ENCODE measurements around the gene RITA1.

RITA1 gene

DNA sequence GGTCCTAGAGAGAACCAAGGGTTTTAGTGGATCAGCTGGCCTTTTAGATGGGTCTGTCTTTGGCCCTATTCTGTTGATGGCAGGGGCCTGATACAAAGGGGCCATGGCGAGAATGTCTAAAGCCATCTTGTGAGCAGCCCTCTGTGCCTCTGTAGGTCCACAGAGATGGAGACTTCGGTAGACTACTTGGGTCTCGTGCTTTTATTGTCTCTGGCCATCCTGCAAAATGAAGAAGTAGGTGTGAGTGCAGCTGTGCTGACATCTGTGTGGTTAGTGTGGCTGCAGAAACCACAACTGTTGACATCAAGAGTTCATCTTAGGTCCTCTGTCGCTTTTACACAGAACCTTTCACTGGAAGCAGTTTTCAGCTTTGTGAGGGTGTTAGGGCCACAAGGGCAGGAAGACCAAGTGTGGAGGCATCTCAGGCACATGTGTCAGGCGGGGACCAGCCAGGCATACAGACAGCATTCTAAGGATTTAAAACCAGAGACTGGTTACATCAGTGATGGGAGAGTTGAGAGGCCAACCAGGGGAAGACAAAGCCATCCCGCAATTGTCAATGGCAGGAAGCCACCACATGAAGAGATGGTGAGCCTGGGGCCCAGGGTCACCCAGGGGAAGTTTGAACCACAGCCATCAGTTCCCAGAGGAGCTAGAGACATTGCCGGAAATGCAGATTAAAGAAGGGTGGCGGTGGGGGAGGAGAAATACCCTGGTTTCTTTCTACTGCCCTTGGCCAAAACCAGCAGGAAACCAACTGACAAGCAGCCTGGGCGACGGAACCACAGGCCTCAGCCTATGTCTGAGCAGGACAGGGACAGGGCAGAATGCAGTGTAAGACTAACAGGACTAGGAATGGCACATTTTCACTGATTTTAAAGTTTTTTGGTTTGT, 22.8 kb downstream of the RITA1 start:
- H3K4me3 ChIP-seq (ENCODE audit: low read depth in 1 of 2, low read length in 2 of 2): no peak overlapping the region
- H3K27me3 ChIP-seq (ENCODE audit: low read depth, low read length): no peaks in the 10 kb centered on the region
- H3K4me1 ChIP-seq (ENCODE audit: control insufficient read depth in 1 of 2, insufficient read depth in 2 of 2, low read length in 2 of 2): no peaks in the 10 kb centered on the region
- no peaks in the 10 kb centered on the region for H3K9me3 ChIP-seq (ENCODE audit: control insufficient read depth in 1 of 2, low read length in 2 of 2)
- H3K27ac ChIP-seq (ENCODE audit: low read length): no peak overlapping the region
- no peaks in the 10 kb centered on the region for H3K36me3 ChIP-seq (ENCODE audit: control insufficient read depth in 1 of 2, insufficient read depth in 2 of 2, low read length in 2 of 2)

GRCh38 chr12:113211160-113211559, 25.6 kb downstream of the RITA1 start:
- Histone ChIP-seq H3K4me1 (ENCODE audit: control insufficient read depth in 1 of 2, insufficient read depth in 2 of 2, low read length in 2 of 2) (peaks cover 0 to 10% of the 10 kb centered on the region in 2 donors), H3K4me3 (ENCODE audit: low read depth in 1 of 2, low read length in 2 of 2) (no peak overlapping the region), H3K36me3 (ENCODE audit: control insufficient read depth in 1 of 2, insufficient read depth in 2 of 2, low read length in 2 of 2) (no peaks in the 10 kb centered on the region), H3K27me3 (ENCODE audit: low read depth, low read length) (no peaks in the 10 kb centered on the region), H3K9me3 (ENCODE audit: control insufficient read depth in 1 of 2, low read length in 2 of 2) (no peaks in the 10 kb centered on the region), H3K27ac (ENCODE audit: low read length) (no peak overlapping the region)

- Histone ChIP-seq H3K4me1 (ENCODE audit: control insufficient read depth in 1 of 2, insufficient read depth in 2 of 2, low read length in 2 of 2) (peaks cover 0 to 10% of the 10 kb centered on the region in 2 donors), H3K9me3 (ENCODE audit: control insufficient read depth in 1 of 2, low read length in 2 of 2) (no peaks in the 10 kb centered on the region), H3K27ac (ENCODE audit: low read length) (peak overlapping the region; percentile 6), H3K4me3 (ENCODE audit: low read depth in 1 of 2, low read length in 2 of 2) (no peak overlapping the region), H3K36me3 (ENCODE audit: control insufficient read depth in 1 of 2, insufficient read depth in 2 of 2, low read length in 2 of 2) (no peaks in the 10 kb centered on the region), H3K27me3 (ENCODE audit: low read depth, low read length) (no peaks in the 10 kb centered on the region)
Observed at GRCh38 chr12:113214895-113215400, 29.4 kb downstream of the RITA1 start.

- peaks cover 0 to 10% of the 10 kb centered on the region in 2 donors for H3K4me1 ChIP-seq (ENCODE audit: control insufficient read depth in 1 of 2, insufficient read depth in 2 of 2, low read length in 2 of 2)
- H3K4me3 ChIP-seq (ENCODE audit: low read depth in 1 of 2, low read length in 2 of 2): no peak overlapping the region
- no peak overlapping the region for H3K27ac ChIP-seq (ENCODE audit: low read length)
- H3K36me3 ChIP-seq (ENCODE audit: control insufficient read depth in 1 of 2, insufficient read depth in 2 of 2, low read length in 2 of 2): no peaks in the 10 kb centered on the region
- no peaks in the 10 kb centered on the region for H3K9me3 ChIP-seq (ENCODE audit: control insufficient read depth in 1 of 2, low read length in 2 of 2)
- no peaks in the 10 kb centered on the region for H3K27me3 ChIP-seq (ENCODE audit: low read depth, low read length)
Observed at GRCh38 chr12:113216027-113216426, 30.5 kb downstream of the RITA1 start.

- no peak overlapping the region for H3K27ac ChIP-seq (ENCODE audit: low read length)
- H3K4me3 ChIP-seq (ENCODE audit: low read depth in 1 of 2, low read length in 2 of 2): peak overlapping the region; percentile 75 to 94
- H3K36me3 ChIP-seq (ENCODE audit: control insufficient read depth in 1 of 2, insufficient read depth in 2 of 2, low read length in 2 of 2): no peaks in the 10 kb centered on the region
- H3K4me1 ChIP-seq (ENCODE audit: control insufficient read depth in 1 of 2, insufficient read depth in 2 of 2, low read length in 2 of 2): peaks cover 0 to 21% of the 10 kb centered on the region in 2 donors
- no peaks in the 10 kb centered on the region for H3K27me3 ChIP-seq (ENCODE audit: low read depth, low read length)
- H3K9me3 ChIP-seq (ENCODE audit: control insufficient read depth in 1 of 2, low read length in 2 of 2): no peaks in the 10 kb centered on the region
Observed at GRCh38 chr12:113220593-113221180, 35.2 kb downstream of the RITA1 start.

- no peaks in the 10 kb centered on the region for H3K36me3 ChIP-seq (ENCODE audit: control insufficient read depth in 1 of 2, insufficient read depth in 2 of 2, low read length in 2 of 2)
- peaks cover 0 to 18% of the 10 kb centered on the region in 2 donors for H3K4me1 ChIP-seq (ENCODE audit: control insufficient read depth in 1 of 2, insufficient read depth in 2 of 2, low read length in 2 of 2)
- H3K4me3 ChIP-seq (ENCODE audit: low read depth in 1 of 2, low read length in 2 of 2): peak within 1 kb of the TSS; percentile 75 to 94
- H3K27me3 ChIP-seq (ENCODE audit: low read depth, low read length): no peaks in the 10 kb centered on the region
- peak within 1 kb of the TSS; percentile 88 for H3K27ac ChIP-seq (ENCODE audit: low read length)
- H3K9me3 ChIP-seq (ENCODE audit: control insufficient read depth in 1 of 2, low read length in 2 of 2): no peaks in the 10 kb centered on the region
Observed at GRCh38 chr12:113221181-113221996, 35.9 kb downstream of the RITA1 start, which contains the start of gene TPCN1. TPCN1 (plus strand) TSS chr12:113221464; CDS start chr12:113226853, 5,389 bp downstream.

DNA sequence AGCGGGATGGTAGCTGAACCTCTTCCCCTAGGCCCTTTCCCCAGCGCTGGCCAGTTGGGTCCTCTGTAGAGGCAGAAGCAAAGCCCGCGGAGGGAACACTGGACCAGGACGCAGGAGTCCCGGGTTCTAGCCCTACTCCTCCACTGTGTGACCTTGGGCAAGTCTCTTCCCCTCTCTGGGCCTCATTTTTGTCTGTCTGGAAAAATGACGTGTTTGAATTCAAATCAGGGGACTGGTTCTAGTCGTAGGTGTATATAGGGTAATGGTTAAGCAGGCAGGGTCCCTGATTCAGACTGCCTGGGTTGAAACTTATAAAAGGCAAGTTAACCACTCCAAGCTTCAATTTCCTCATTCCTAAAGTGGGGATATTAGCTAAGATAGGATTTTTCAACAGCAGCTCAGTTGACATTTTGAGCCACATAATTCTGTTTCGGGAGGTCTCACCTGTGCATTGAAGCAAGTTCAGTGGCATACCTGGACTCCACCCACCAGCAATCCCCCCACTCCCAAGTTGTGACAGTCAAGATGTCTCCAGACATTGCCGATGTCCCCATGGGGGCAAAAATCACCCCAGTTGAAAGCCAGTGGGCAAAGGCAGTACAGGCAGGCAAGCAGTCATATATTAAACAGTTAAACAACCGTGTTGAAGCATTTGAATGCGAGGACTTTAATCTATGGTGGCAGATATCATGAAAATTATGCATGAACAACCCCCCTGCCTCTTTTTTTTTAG, 36.6 kb downstream of the RITA1 start:
- peak overlapping the region; percentile 88 for H3K27ac ChIP-seq (ENCODE audit: low read length)
- peak overlapping the region; percentile 71 to 94 for H3K4me3 ChIP-seq (ENCODE audit: low read depth in 1 of 2, low read length in 2 of 2)
- no peaks in the 10 kb centered on the region for H3K9me3 ChIP-seq (ENCODE audit: control insufficient read depth in 1 of 2, low read length in 2 of 2)
- peaks cover 0 to 19% of the 10 kb centered on the region in 2 donors for H3K4me1 ChIP-seq (ENCODE audit: control insufficient read depth in 1 of 2, insufficient read depth in 2 of 2, low read length in 2 of 2)
- H3K36me3 ChIP-seq (ENCODE audit: control insufficient read depth in 1 of 2, insufficient read depth in 2 of 2, low read length in 2 of 2): peaks cover 4 to 5% of the 10 kb centered on the region in 2 donors
- no peaks in the 10 kb centered on the region for H3K27me3 ChIP-seq (ENCODE audit: low read depth, low read length)

GRCh38 chr12:113222730-113223531, 37.4 kb downstream of the RITA1 start:
- Histone ChIP-seq H3K36me3 (ENCODE audit: control insufficient read depth in 1 of 2, insufficient read depth in 2 of 2, low read length in 2 of 2) (peaks cover 12% of the 10 kb centered on the region in 2 donors), H3K9me3 (ENCODE audit: control insufficient read depth in 1 of 2, low read length in 2 of 2) (no peaks in the 10 kb centered on the region), H3K27me3 (ENCODE audit: low read depth, low read length) (no peaks in the 10 kb centered on the region), H3K27ac (ENCODE audit: low read length) (peak overlapping the region; percentile 88), H3K4me3 (ENCODE audit: low read depth in 1 of 2, low read length in 2 of 2) (peak overlapping the region; percentile 71 to 94), H3K4me1 (ENCODE audit: control insufficient read depth in 1 of 2, insufficient read depth in 2 of 2, low read length in 2 of 2) (peaks cover 4 to 27% of the 10 kb centered on the region in 2 donors)

DNA sequence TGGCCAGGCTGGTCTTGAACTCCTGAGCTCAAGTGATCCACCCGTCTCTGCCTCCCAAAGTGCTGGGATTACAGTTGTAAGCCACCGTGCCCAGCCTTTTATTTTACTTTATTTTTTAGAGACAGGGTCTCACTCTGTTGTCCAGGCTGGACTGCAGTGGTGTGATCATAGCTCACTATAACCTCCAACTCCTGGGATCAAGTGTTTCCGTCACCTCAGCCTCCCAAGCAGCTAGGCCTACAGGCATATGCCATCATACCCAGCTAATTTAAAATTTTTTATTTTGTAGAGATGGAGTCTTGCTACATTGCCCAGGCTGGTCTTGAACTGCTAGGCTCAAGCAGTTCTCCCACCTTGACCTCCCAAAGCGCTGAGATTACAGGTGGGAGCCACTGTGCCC, 39.4 kb downstream of the RITA1 start:
- H3K27me3 ChIP-seq (ENCODE audit: low read depth, low read length): no peaks in the 10 kb centered on the region
- H3K9me3 ChIP-seq (ENCODE audit: control insufficient read depth in 1 of 2, low read length in 2 of 2): no peaks in the 10 kb centered on the region
- no peak overlapping the region for H3K27ac ChIP-seq (ENCODE audit: low read length)
- no peak overlapping the region for H3K4me3 ChIP-seq (ENCODE audit: low read depth in 1 of 2, low read length in 2 of 2)
- peaks cover 6 to 45% of the 10 kb centered on the region in 2 donors for H3K4me1 ChIP-seq (ENCODE audit: control insufficient read depth in 1 of 2, insufficient read depth in 2 of 2, low read length in 2 of 2)
- peaks cover 16 to 19% of the 10 kb centered on the region in 2 donors for H3K36me3 ChIP-seq (ENCODE audit: control insufficient read depth in 1 of 2, insufficient read depth in 2 of 2, low read length in 2 of 2)
